GM18873 (cell line): ENCODE data around the gene CENPF.
"Not testable (repeated sequence)": the region's sequence is repeated elsewhere in the genome, so short reads cannot be mapped to it uniquely, and the experiment has no call there.

ENCODE experiments used
- ATAC-seq: cut with Tn5 transposase; IDR thresholded peaks from one replicate; pipeline ENCODE4 v1.9.1; 2021; ENCODE audit warnings: mild to moderate bottlenecking, moderate library complexity, moderate number of reproducible peaks; ENCODE audit not compliant: unreplicated experiment, low FRiP score

The CENPF gene

GRCh38 chr1:214658175-214658574 lies 55.2 kb downstream of the CENPF start:
- no peak for ATAC-seq

- ATAC-seq, result no peak
These were observed 55.8 kb downstream of the CENPF start for GRCh38 chr1:214658785-214659184.

DNA sequence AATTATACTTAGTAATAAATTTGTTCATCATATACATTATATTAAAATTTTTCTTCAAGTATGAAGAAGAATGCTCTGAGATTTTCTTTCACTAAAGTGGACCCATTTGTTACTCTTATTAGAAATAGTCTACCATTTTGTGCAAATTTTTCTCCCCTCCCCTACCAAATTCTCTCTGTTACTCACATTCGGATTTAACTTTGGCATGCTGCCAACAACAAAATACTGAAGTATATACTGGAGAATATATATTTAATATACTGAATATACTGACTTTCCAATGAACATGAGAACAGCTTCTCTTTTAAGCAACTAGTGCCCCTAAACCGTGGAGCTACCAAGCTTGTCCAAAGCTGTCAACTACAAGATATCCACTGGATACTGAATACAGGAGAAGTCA lies 57.2 kb downstream of the CENPF start:
- no peak for ATAC-seq

- no peak for ATAC-seq
These were observed 57.9 kb downstream of the CENPF start for GRCh38 chr1:214660900-214661299.

- ATAC-seq, result no peak
These were observed 59.3 kb downstream of the CENPF start for GRCh38 chr1:214662223-214662785.

DNA sequence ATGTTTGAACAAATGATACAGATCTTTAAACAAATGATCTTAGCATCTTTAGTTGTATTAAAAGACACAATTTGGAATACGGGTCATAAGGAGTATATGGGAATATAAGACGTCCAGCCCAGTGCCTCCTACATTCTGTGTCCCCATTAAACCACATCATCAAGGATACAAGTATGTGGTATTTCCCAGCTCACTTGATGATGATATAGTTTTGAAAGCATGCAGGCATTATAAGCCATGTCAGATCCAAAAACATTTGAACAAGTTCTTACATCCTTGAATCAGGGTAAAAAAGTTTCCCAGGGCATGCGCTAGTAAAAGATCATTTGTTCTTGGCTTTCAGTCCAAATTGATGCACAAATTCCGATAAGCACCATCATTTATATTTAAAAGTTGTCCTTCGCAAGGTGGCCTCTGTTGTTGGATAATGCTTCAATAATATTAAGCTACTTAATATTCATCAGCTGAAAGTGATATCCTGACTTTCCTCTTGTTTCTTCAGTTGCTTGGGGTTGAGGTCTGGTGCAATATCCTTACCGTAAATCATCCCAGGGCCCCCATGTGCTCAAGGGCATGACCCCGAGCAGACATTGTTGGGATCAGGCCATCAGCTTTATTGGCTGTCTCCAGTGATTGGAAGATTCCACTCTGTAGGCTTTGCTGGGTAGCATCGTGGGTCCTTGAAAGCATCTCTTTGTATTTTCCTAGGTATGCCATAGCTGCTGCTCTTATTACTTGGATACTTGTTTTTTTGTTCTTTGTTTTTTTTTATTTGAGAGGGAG lies 61.8 kb downstream of the CENPF start:
- ATAC-seq, result no peak

- no peak for ATAC-seq
These were observed 62.7 kb downstream of the CENPF start for GRCh38 chr1:214665606-214666110.

DNA sequence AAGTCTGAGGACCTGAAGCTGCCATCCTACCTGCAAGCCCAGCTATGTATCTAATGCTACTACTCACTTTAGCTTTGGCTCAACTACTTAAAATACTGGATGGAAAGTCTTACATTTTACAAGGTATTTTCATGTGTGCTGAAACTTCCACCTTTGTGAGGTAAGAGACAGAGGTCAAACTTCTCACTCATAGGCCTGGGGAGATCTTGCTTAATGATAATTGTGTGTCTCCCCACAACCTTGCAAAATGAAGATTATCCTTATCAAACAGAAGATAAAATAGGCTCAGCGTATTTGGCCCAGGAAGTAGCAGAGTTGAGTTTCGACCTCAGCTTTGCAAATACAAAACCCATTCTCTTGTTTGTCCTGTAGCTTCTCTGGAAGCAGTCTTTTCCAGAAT lies 63.7 kb downstream of the CENPF start:
- no peak for ATAC-seq

GRCh38 chr1:214670098-214670497 lies 67.1 kb downstream of the CENPF start:
- ATAC-seq, result no peak

DNA sequence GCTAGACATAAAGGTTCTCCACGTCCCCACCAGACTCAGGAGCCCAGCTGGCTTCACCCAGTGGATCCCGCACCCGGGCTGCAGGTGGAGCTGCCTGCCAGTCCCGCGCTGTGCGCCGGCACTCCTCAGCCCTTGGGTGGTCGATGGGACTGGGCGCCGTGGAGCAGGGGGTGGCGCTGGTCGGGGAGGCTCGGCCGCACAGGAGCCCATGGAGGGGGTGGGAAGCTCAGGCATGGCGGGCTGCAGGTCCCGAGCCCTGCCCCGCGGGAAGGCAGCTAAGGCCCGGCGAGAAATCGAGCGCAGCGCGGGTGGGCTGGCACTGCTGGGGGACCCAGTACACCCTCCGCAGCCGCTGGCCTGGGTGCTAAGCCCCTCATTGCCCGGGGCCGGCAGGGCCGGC lies 70.0 kb downstream of the CENPF start:
- ATAC-seq, result not testable (repeated sequence)

DNA sequence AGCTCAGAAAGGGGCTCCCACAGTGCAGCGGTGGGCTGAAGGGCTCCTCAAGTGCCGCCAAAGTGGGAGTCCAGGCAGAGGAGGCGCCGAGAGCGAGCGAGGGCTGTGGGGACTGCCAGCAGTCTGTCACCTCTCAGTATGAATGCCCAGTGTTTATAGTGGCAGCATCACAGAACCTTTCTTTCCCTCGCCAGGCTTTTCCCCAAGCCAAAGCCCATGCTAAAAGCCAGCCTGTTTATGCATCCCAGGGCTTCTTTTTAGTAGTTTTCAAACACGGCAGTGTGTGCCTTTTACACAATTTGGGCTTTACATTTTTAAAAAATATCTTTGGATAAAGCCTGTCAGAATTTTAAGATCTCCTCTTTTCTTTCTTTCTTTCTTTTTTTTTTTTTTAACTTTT lies 70.6 kb downstream of the CENPF start:
- no peak for ATAC-seq

- not testable (repeated sequence) for ATAC-seq
These were observed 72.5 kb downstream of the CENPF start for GRCh38 chr1:214675524-214675923.

DNA sequence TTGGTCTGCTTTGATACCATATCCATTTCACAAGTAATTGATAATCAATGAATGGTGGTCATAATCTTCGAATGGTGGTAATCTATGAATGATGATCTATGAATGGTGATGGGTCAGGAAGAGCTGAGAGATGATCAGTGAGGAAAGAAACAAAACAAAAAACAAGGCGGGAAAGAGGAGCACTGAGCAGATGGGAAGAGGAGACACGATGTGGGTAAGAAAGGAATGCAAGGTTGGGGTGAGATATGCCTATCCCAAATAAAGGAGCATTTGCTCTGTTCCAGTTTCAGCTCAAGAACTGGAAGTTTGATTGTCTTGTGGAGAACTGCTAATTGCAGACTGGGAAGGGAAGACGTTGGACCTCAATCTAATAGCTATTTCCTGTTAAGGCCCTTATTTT lies 73.8 kb downstream of the CENPF start:
- ATAC-seq, result no peak

- ATAC-seq, result no peak
These were observed 75.0 kb downstream of the CENPF start for GRCh38 chr1:214677945-214678344.

- no peak for ATAC-seq
These were observed 75.4 kb downstream of the CENPF start for GRCh38 chr1:214678386-214678785.

- no peak for ATAC-seq
These were observed 80.6 kb downstream of the CENPF start for GRCh38 chr1:214683621-214684020.

- no peak for ATAC-seq
These were observed 82.9 kb downstream of the CENPF start for GRCh38 chr1:214685906-214686305.

GRCh38 chr1:214686497-214686896 lies 83.5 kb downstream of the CENPF start:
- no peak for ATAC-seq

GRCh38 chr1:214688891-214689290 lies 85.9 kb downstream of the CENPF start:
- no peak for ATAC-seq

DNA sequence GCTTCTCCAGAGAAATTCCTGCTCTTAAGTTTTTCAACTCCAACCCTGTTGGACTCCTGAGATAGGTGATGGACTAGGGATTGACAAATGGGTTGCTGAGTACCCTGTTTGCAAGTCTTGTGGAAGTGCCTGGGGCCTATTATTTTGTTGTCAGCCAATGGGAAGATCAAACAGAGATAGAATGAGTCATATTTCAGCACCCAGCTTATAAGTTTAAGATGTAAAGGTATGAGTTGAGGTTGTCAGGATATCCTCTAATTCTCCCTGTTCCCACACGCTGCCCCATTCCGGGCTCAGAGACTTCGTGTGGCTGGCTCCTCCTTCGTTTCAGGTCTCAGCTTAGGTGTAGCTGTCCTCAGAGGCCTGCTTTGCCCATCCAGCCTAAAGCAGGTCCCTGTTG lies 91.8 kb downstream of the CENPF start:
- ATAC-seq, result no peak

- no peak for ATAC-seq
These were observed 95.6 kb downstream of the CENPF start for GRCh38 chr1:214698559-214698958.

DNA sequence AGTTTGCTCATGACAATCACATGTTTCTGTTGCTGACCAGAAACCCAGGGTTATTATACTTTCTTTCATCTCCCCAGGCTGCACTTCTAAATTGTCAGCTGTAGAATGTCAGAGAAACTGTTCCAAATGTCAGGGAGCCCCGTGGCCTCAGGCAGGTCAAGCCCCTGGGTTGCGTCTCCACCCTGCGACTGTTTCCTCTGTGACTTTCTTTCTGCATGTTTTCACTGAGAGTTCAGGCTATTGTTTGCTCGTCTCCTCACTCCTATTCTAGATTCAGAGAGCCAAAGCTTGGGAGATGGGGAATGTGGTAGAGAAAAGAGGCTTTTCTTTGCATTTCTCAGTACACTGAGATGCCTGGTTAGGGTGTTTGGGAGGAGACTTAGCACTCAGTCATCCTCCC lies 97.4 kb downstream of the CENPF start:
- no peak for ATAC-seq
